A549 (cell line): Measurements from ENCODE around the gene ADCY4. TPM values are rescaled to one million over a fixed set of nuclear protein-coding genes. Genes with fewer than 3 reads are reported as not detected.

ENCODE experiments used
- ATAC-seq, 2 experiments: fragments of 200-7000 bp in 1 of 2; fragments of >200 bp in 1 of 2; cut with Nextera tagmentation in 1 of 2; cut with Tn5 transposase in 1 of 2; 3 replicates each; pipeline versions ENCODE4 v1.8.0 to v1.9.1; 2018 to 2020; ENCODE audit warnings: mild to moderate bottlenecking in 1 of 2, moderate library complexity in 1 of 2
- CTCF ChIA-PET: fragments of 300-600 bp; sonication (Branson Sonifier 250); formaldehyde crosslinking; extraction: SDS; loops from one replicate; lab custom pipeline; 2021; ENCODE audit warnings: antibody characterized with exemption, inconsistent platforms; lab: Yijun Ruan, JAX
- POLR2A ChIA-PET: fragments of 350-600 bp; formaldehyde crosslinking; extraction: SDS; loops from one replicate; lab custom pipeline; 2021; ENCODE audit warnings: antibody characterized with exemption, inconsistent platforms; lab: Yijun Ruan, JAX
- DNase-seq, 2 experiments: peaks; one replicate each; pipeline versions ENCODE4 v3.0.0 to v3.0.0-alpha.2; 2011 to 2016; ENCODE audit warnings: low read depth in 1 of 2, low spot score in 1 of 2
- FAIRE-seq: peaks from 2 replicates; lab custom pipeline; 2011; peaks lifted over from hg19 to GRCh38; lab: Jason Lieb, UNC
- H3K27ac ChIP-seq, 2 experiments: fragments of >200 bp; sonication (Bioruptor Twin); formaldehyde crosslinking; 3 replicates each; pipeline ENCODE4 v1.5.1; 2016 to 2017
- H3K4me1 ChIP-seq: fragments of >200 bp; sonication (Bioruptor Twin); formaldehyde crosslinking; 3 replicates; pipeline ENCODE4 v1.6.1; 2016
- H3K4me2 ChIP-seq: fragments of >200 bp; sonication (Bioruptor Twin); formaldehyde crosslinking; 3 replicates; pipeline ENCODE4 v1.6.1; 2016
- H3K4me3 ChIP-seq: fragments of >200 bp; sonication (Bioruptor Twin); formaldehyde crosslinking; 3 replicates; pipeline ENCODE4 v1.5.1; 2016
- H3K9me3 ChIP-seq: fragments of >200 bp; sonication (Bioruptor Twin); formaldehyde crosslinking; 3 replicates; pipeline ENCODE4 v1.6.1; 2016
- BHLHE40 ChIP-seq: IDR thresholded peaks from 2 replicates; pipeline ENCODE4 v1.6.1; 2012; ENCODE audit warnings: low read depth, low read length, inconsistent platforms
- CBX2 ChIP-seq: fragments of 200-600 bp; sonication (generic); IDR thresholded peaks from 2 replicates; pipeline ENCODE4 v1.6.1; 2016; ENCODE audit warnings: low read depth, mild to moderate bottlenecking, borderline replicate concordance
- CBX8 ChIP-seq: fragments of 200-600 bp; sonication (generic); IDR thresholded peaks from 2 replicates; pipeline ENCODE4 v1.6.1; 2016
- CHD4 ChIP-seq: fragments of 200-600 bp; sonication (generic); IDR thresholded peaks from 2 replicates; pipeline ENCODE4 v1.6.1; 2016; ENCODE audit warnings: antibody characterized with exemption, mild to moderate bottlenecking, borderline replicate concordance
- EHMT2 ChIP-seq: fragments of 200-600 bp; sonication (generic); IDR thresholded peaks from 2 replicates; pipeline ENCODE4 v1.6.1; 2016; ENCODE audit warnings: antibody characterized with exemption, low read depth, mild to moderate bottlenecking, moderate library complexity
- GATA3 ChIP-seq: IDR thresholded peaks from 2 replicates; pipeline ENCODE4 v1.6.1; 2012; ENCODE audit warnings: borderline replicate concordance
- HES2 ChIP-seq: fragments of >200 bp; sonication (Bioruptor Twin); formaldehyde crosslinking; IDR thresholded peaks from 2 replicates; pipeline ENCODE4 v1.6.1; 2016
- HEYL ChIP-seq: fragments of 250-450 bp; sonication (Bioruptor Pico); IDR thresholded peaks from 2 replicates; pipeline ENCODE4 v1.8.0; 2021; ENCODE audit warnings: mild to moderate bottlenecking, moderate library complexity
- HMGXB4 ChIP-seq: fragments of 250-450 bp; sonication (Bioruptor Pico); IDR thresholded peaks from 2 replicates; pipeline ENCODE4 v1.5.0; 2021; ENCODE audit warnings: mild to moderate bottlenecking, moderate library complexity, borderline replicate concordance
- PHF8 ChIP-seq: fragments of 200-600 bp; sonication (generic); IDR thresholded peaks from 2 replicates; pipeline ENCODE4 v1.6.1; 2016; ENCODE audit warnings: low read depth, mild to moderate bottlenecking, antibody characterized with exemption, moderate library complexity, borderline replicate concordance
- POLR2AphosphoS2 ChIP-seq: conservative IDR thresholded peaks from 2 replicates; pipeline ENCODE4 v1.6.1; 2012; ENCODE audit warnings: low read length, improper control_type of control experiment, inconsistent platforms
- RARB ChIP-seq: fragments of 250-450 bp; sonication (Bioruptor Pico); IDR thresholded peaks from 2 replicates; pipeline ENCODE4 v1.8.0; 2021; ENCODE audit warnings: mild to moderate bottlenecking, moderate library complexity
- RFX5 ChIP-seq: fragments of 450-650 bp; IDR thresholded peaks from 2 replicates; pipeline ENCODE4 v1.7.1; 2014; ENCODE audit warnings: antibody characterized with exemption, mild to moderate bottlenecking, moderate library complexity
- RNF2 ChIP-seq: fragments of 200-600 bp; sonication (generic); IDR thresholded peaks from 2 replicates; pipeline ENCODE4 v1.6.1; 2016; ENCODE audit warnings: low read depth, mild to moderate bottlenecking, antibody characterized with exemption, moderate library complexity, borderline replicate concordance
- SMC3 ChIP-seq: fragments of >200 bp; sonication (Bioruptor Twin); formaldehyde crosslinking; IDR thresholded peaks from 3 replicates; pipeline ENCODE4 v1.6.1; 2018; ENCODE audit warnings: inconsistent platforms
- TP53 ChIP-seq: fragments of 250-450 bp; sonication (Bioruptor Pico); IDR thresholded peaks from 2 replicates; pipeline ENCODE4 v1.5.0; 2021; ENCODE audit warnings: mild to moderate bottlenecking, moderate library complexity
- ZC3H11A ChIP-seq: fragments of 450-650 bp; IDR thresholded peaks from 2 replicates; pipeline ENCODE4 v1.6.1; 2014; ENCODE audit warnings: antibody characterized with exemption, mild to moderate bottlenecking
- ZFP36 ChIP-seq: fragments of 450-650 bp; IDR thresholded peaks from 2 replicates; pipeline ENCODE4 v1.6.1; 2014; ENCODE audit warnings: borderline replicate concordance; ENCODE audit not compliant: partially characterized antibody
- WGBS: methylation state at CpG from one replicate; pipeline ENCODE4 v1.1.6; 2017; ENCODE audit errors: missing lambda C conversion rate; 5-methylcytosine and 5-hydroxymethylcytosine counted together
- polyA plus RNA-seq, 4 experiments: library from polyadenylated mRNA; depleted of rRNA in 3 of 4; stranded (reverse); fragments of >200 nt; fragmentation: RNase III in 1 of 4; extraction: RNeasy Plus Mini Kit Qiagen cat#74134 plus additional on column Dnase treatment in 1 of 4; gene quantifications; 2 replicates in 3 of 4; 3 replicates in 1 of 4; pipeline ENCODE4 v1.2.3, GENCODE V29; 2011 to 2017
- TF ChIP-seq, protein P1 (sequence below): fragments of >200 bp; sonication (Bioruptor Twin); formaldehyde crosslinking; IDR thresholded peaks from 3 replicates; pipeline ENCODE4 v1.5.1; 2016

ADCY4 gene
- polyA plus RNA-seq, 2 of the 4 experiments (the other 2 are of a cell fraction), result not detected

DNA sequence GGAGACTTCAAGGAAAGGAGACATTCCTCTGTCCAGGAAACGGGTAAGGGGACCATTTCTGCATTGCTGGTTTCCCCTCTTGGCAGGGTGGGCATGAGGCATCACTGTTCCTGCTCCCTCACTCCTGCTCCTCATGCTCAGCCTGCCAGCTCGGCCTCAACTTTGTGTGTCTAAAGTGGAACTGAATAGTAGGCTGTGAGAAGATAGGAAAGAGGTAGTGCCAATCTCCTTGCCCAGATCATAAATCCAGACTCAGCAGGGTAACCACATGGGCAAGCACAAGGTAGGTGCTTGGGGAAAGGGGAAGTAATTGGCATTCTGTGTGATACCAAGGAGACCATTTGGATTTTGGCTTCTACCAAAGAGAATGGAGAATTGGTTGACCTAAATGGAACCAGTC, 21.0 kb downstream of the ADCY4 start (continued):
- TF ChIP-seq RNF2, result no peak
- TF ChIP-seq BHLHE40, result no peak

DNA sequence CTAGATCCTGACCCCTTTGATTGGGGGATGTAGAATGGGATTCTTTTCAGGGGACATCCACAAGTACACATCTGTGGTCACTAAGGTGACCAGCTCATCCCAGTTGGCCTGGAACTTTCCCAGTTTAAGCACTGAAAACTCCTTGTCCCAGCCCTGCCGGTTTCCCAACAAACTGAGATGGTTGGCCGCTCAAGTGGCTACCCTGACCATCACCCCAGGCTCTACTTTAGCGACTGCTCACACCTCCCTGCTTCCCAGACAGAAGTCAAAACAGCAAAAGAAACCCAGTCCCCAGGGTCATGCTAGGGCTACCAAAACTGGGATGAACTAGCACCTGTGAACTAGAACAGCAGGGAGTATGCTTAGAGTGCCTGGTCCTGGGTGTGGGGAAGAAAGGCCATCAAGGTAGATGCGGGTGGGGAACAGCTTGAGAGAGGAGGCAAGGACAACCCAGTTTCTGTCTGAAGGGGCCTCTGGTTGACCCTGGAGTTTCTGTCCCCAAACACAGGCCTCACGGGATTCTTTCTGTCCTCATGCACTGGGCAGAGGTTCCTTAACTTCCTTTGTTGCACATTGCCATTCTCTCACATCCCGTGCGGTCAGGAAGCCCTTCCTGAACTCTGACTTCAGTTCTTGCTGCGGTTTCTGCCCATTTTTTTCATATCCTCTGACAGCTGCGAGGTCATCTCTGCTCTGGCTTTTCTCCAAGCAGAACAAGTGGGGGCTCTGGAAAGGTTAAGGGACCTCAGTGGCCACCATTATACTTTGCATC, 21.9 kb downstream of the ADCY4 start:
- FAIRE-seq, result no peak
- TF ChIP-seq ZFP36 (no peak), SMC3 (no peak), HEYL (no peak), RARB (CRISPR knock-in tag) (no peak), TP53 (CRISPR knock-in tag) (no peak), CBX8 (no peak), ZC3H11A (no peak)
- TF ChIP-seq, protein P1, sequence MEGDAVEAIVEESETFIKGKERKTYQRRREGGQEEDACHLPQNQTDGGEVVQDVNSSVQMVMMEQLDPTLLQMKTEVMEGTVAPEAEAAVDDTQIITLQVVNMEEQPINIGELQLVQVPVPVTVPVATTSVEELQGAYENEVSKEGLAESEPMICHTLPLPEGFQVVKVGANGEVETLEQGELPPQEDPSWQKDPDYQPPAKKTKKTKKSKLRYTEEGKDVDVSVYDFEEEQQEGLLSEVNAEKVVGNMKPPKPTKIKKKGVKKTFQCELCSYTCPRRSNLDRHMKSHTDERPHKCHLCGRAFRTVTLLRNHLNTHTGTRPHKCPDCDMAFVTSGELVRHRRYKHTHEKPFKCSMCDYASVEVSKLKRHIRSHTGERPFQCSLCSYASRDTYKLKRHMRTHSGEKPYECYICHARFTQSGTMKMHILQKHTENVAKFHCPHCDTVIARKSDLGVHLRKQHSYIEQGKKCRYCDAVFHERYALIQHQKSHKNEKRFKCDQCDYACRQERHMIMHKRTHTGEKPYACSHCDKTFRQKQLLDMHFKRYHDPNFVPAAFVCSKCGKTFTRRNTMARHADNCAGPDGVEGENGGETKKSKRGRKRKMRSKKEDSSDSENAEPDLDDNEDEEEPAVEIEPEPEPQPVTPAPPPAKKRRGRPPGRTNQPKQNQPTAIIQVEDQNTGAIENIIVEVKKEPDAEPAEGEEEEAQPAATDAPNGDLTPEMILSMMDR, result no peak
- 88% methylated on average over 9 of the region's 9 CpGs for WGBS
- no peak for ATAC-seq
- no peak for DNase-seq
- Histone ChIP-seq H3K9me3 (no peaks in the 10 kb centered on the region), H3K4me2 (no peak overlapping the region), H3K4me3 (no peak overlapping the region), H3K4me1 (peaks cover 18% of the 10 kb centered on the region), H3K27ac (no peak overlapping the region)
- CTCF ChIA-PET, result interaction anchor here (1.0 to 46.6 kb wide), 6 partner anchors 10 to 117 kb away, joined by 5 to 1142 read pairs (median 71); partner anchors contain the start of genes CBLN3, DHRS1, KHNYN and NOP9
- POLR2A ChIA-PET, result no interaction called here

DNA sequence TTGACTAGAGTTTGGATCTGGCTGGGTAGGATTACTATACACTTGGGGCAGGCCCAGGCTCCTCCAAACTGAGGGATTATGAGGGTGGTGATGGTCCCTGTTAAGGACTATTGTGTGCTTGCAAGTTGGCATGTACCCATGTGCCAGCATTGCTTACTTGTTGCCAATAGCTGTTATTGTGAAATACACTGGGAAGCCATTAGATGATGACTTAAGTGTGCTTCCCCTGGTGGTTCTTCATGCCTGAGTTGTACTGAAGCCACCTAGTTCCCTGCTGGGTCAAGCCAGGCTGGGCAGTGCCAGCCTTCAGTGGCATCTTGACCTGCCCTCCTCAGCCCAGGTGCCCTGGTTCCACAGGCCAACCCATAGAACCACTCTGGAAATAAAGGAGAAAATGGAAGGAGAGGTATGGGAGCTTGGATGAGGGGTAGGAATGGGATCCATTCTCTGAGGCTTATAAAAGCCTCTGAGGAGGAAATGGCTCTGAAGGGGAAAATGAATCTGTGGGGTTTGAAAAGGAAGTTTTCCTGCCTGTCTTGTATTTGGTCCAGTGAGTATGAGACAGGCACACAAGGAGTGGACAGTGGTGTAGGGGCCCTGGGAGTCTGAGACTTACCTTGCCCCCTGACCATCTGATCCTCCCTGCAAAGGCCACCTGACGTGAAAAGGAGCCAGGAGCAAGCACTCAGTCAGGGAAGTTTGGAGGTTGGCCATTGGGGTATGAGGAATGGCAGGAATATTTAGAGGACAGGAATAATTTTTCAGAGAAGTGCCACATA, 22.8 kb downstream of the ADCY4 start:
- DNase-seq, result no peak
- no peak overlapping the region for H3K4me3 ChIP-seq
- no peak overlapping the region for H3K27ac ChIP-seq
- TF ChIP-seq HES2, result no peak
- no peak for TF ChIP-seq CBX2
- no peak for TF ChIP-seq SMC3
- no peak for TF ChIP-seq RFX5
- TF ChIP-seq CHD4, result no peak
- no peak for TF ChIP-seq PHF8
- TF ChIP-seq, protein P1, result no peak
- no peak for TF ChIP-seq POLR2AphosphoS2
- no peak for TF ChIP-seq GATA3
- no peak for TF ChIP-seq EHMT2
- no peak for TF ChIP-seq HMGXB4 (CRISPR knock-in tag)
- H3K9me3 ChIP-seq, result no peaks in the 10 kb centered on the region
- ChIA-PET POLR2A (no interaction called here), CTCF (interaction anchor here (1.0 to 46.6 kb wide), 8 partner anchors 9 to 118 kb away, joined by 5 to 1142 read pairs (median 130); partner anchors contain the start of genes CBLN3, DHRS1, KHNYN and NOP9)
- 94% methylated on average over 1 of the region's 1 CpG for WGBS
- no peak for FAIRE-seq
- peaks cover 19% of the 10 kb centered on the region for H3K4me1 ChIP-seq
- no peak overlapping the region for H3K4me2 ChIP-seq
- ATAC-seq, result no peak
